Tibial nerve (tissue), 4 donors: ENCODE data around the gene NCS1.

Experiments used
- EP300 ChIP-seq, 2 donors: sonication (generic); formaldehyde crosslinking; IDR thresholded peaks; one replicate each; pipeline ENCODE4 v1.6.1; 2017; ENCODE audit warnings: antibody characterized with exemption in 2 of 2, mild to moderate bottlenecking in 1 of 2
- POLR2A ChIP-seq, 2 donors: fragments of 450-650 bp; IDR thresholded peaks; one replicate each; pipeline ENCODE4 v1.6.1; 2017; ENCODE audit warnings: antibody characterized with exemption in 2 of 2, mild to moderate bottlenecking in 2 of 2, moderate library complexity in 2 of 2
- TF ChIP-seq, protein P1 (sequence below), 5 experiments: fragments of 200-600 bp in 3 of 5; fragments of 450-650 bp in 2 of 5; sonication (generic) in 3 of 5; IDR thresholded peaks; one replicate each; pipeline ENCODE4 v1.5.1; 2016 to 2019; ENCODE audit warnings: antibody characterized with exemption in 5 of 5, mild to moderate bottlenecking in 3 of 5, moderate library complexity in 2 of 5

DNA sequence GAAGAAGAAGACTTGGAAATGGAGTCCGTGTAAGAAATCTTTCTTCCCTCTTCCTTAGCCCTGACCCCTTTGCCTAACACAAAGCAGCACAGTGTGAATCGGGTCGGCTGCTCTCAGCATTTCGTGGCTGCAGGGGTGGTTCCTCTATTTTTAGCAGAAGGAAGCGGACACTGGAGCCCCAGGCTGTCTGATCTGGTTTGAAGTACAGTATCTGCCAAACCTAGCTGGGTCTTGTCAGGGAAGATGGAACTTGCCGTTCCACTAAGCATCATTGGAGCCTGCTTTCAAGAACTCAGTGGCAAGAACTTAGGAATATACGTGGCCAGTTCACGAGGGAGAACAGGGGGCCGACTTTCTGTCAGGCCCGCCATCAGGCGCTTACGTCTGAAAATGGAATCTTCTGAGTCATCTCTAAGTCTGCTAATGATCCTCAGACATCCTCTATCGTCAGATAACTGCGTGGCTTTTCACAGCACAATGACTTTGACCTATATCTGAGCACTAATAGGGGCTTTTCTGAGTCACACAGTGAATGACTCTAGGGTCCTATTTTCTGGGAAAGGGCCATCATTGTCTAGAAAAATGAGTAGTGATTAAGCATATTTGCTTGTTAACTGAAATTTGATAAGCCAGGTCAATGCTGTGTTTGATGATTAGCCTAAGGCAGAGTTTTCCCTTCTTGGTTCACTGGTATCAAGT is 43.3 kb upstream of the NCS1 start:
- TF ChIP-seq EP300 (IDR thresholded peaks at IDR 0.05) = peak in 1 of 2 donors; percentile 20
- TF ChIP-seq, protein P1, sequence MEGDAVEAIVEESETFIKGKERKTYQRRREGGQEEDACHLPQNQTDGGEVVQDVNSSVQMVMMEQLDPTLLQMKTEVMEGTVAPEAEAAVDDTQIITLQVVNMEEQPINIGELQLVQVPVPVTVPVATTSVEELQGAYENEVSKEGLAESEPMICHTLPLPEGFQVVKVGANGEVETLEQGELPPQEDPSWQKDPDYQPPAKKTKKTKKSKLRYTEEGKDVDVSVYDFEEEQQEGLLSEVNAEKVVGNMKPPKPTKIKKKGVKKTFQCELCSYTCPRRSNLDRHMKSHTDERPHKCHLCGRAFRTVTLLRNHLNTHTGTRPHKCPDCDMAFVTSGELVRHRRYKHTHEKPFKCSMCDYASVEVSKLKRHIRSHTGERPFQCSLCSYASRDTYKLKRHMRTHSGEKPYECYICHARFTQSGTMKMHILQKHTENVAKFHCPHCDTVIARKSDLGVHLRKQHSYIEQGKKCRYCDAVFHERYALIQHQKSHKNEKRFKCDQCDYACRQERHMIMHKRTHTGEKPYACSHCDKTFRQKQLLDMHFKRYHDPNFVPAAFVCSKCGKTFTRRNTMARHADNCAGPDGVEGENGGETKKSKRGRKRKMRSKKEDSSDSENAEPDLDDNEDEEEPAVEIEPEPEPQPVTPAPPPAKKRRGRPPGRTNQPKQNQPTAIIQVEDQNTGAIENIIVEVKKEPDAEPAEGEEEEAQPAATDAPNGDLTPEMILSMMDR (IDR thresholded peaks at IDR 0.05) = no peak
- TF ChIP-seq POLR2A (IDR thresholded peaks at IDR 0.05) = no peak
